ENCODE data around the gene WNK2.

GRCh38 chr9:93164085-93164484, 19.9 kb upstream of the WNK2 start:
- no peak for TF ChIP-seq CTCF (IDR thresholded peaks at IDR 0.05; ENCODE audit: low read depth, low read length)
- no peak for TF ChIP-seq EZH2phosphoT487 (IDR thresholded peaks at IDR 0.05; ENCODE audit: low read depth)

Data from OCI-LY3 (cell line).